Measurements from ENCODE around the gene PTCH2. TPM values are rescaled to one million over a fixed set of nuclear protein-coding genes. Genes with fewer than 3 reads are reported as not detected.

Gene PTCH2
- total RNA-seq, 4 donors from 2014 or later, result 1.2 to 2.4 (median 1.5) TPM

- H3K4me1 ChIP-seq, result peaks cover 37% of the 10 kb centered on the region
- no peaks in the 10 kb centered on the region for H3K36me3 ChIP-seq
- 86% methylated on average over 7 of the region's 9 CpGs for WGBS
- H3K27me3 ChIP-seq, result no peaks in the 10 kb centered on the region
- TF ChIP-seq CTCF (IDR thresholded peaks at IDR 0.05), result no peak
- no peak for TF ChIP-seq POLR2AphosphoS5 (IDR thresholded peaks at IDR 0.05)
- no peak for TF ChIP-seq EP300 (IDR thresholded peaks at IDR 0.05)
- no peak for TF ChIP-seq POLR2A (IDR thresholded peaks at IDR 0.05)
- no peak for DNase-seq (ENCODE audit: low spot score in 2 of 2)
- peak overlapping the region; percentile 57 for H3K4me3 ChIP-seq
- H3K27ac ChIP-seq, result peak overlapping the region; percentile 68
- no peaks in the 10 kb centered on the region for H3K9me3 ChIP-seq
These were observed 56.1 kb downstream of the PTCH2 start for GRCh38 chr1:44786841-44787426.

DNA sequence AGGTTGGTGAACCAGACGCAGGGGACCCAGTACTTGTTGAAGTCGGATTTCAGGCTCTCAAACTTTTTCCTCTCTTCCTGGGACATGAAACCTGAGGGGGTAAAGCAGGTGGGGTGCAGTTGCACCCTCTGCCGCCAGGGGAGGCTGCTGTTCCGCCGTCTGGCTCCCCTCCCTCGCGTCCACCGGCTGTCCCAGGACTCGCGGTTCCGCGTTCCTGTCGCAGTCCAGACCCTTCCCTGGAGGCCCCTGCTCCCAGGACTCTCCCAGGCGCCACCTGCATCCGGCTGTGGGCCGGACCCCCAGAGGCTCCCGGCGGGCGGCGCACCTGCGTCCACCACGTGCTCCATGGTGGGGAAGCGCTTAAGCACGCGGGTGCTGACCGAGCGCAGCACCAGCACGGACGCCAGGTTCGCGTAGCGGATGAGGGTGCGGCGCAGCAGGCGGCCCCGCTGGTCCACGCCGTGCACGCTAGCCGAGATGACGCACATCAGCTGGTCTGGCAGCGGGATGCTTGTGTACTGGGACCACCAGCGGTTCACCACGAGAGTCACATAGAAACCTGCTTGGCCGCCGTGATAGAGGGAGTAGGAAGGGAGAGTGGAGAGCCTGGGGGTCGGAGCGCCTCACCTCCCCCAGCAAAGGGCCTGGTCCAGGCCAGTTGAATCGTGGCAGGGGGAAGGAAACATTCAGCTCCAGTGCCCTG lies 56.8 kb downstream of the PTCH2 start:
- peaks cover 37% of the 10 kb centered on the region for H3K4me1 ChIP-seq
- peak overlapping the region; percentile 57 for H3K4me3 ChIP-seq
- no peaks in the 10 kb centered on the region for H3K27me3 ChIP-seq
- H3K36me3 ChIP-seq, result no peaks in the 10 kb centered on the region
- DNase-seq (ENCODE audit: low spot score in 2 of 2), result peak in 1 of 2 donors; percentile 83
- H3K27ac ChIP-seq, result peak overlapping the region; percentile 68
- 9% methylated on average over 40 of the region's 49 CpGs for WGBS
- no peaks in the 10 kb centered on the region for H3K9me3 ChIP-seq
- TF ChIP-seq POLR2A (IDR thresholded peaks at IDR 0.05) (no peak), CTCF (IDR thresholded peaks at IDR 0.05) (peak; percentile 99), EP300 (IDR thresholded peaks at IDR 0.05) (no peak), POLR2AphosphoS5 (IDR thresholded peaks at IDR 0.05) (peak in 1 of 3 donors; percentile 43)

GRCh38 chr1:44785501-44786137 lies 57.4 kb downstream of the PTCH2 start:
- H3K27ac ChIP-seq, result no peak overlapping the region
- 41% methylated on average over 10 of the region's 11 CpGs for WGBS
- peaks cover 6% of the 10 kb centered on the region for H3K36me3 ChIP-seq
- no peak for DNase-seq (ENCODE audit: low spot score in 2 of 2)
- H3K9me3 ChIP-seq, result no peaks in the 10 kb centered on the region
- no peaks in the 10 kb centered on the region for H3K27me3 ChIP-seq
- H3K4me1 ChIP-seq, result peaks cover 37% of the 10 kb centered on the region
- peak overlapping the region; percentile 57 for H3K4me3 ChIP-seq
- no peak for TF ChIP-seq CTCF (IDR thresholded peaks at IDR 0.05)
- no peak for TF ChIP-seq POLR2AphosphoS5 (IDR thresholded peaks at IDR 0.05)

DNA sequence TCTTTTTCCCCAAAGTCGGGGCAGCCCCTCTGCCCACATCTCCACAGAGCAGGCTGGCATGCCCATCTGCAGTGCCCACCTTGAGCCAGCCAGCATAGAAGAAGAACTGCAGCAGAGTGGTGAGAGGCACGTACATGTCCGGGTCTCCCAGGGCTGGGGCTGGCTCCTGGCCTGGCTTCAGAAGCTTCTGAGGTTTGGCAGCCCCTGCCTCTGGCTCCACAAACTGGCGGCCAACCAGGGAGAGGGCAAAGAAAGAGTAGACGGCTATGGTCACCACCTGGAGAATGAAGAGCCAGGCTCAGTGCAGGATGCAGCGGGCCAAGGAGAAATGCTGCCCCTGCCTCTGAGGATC lies 58.0 kb downstream of the PTCH2 start:
- H3K4me3 ChIP-seq, result no peak overlapping the region
- no peaks in the 10 kb centered on the region for H3K27me3 ChIP-seq
- 91% methylated on average over 6 of the region's 6 CpGs for WGBS
- H3K4me1 ChIP-seq, result peaks cover 37% of the 10 kb centered on the region
- TF ChIP-seq POLR2A (IDR thresholded peaks at IDR 0.05), result no peak
- H3K36me3 ChIP-seq, result peaks cover 12% of the 10 kb centered on the region
- H3K9me3 ChIP-seq, result no peaks in the 10 kb centered on the region
- DNase-seq (ENCODE audit: low spot score in 2 of 2), result no peak
- no peak overlapping the region for H3K27ac ChIP-seq

DNA sequence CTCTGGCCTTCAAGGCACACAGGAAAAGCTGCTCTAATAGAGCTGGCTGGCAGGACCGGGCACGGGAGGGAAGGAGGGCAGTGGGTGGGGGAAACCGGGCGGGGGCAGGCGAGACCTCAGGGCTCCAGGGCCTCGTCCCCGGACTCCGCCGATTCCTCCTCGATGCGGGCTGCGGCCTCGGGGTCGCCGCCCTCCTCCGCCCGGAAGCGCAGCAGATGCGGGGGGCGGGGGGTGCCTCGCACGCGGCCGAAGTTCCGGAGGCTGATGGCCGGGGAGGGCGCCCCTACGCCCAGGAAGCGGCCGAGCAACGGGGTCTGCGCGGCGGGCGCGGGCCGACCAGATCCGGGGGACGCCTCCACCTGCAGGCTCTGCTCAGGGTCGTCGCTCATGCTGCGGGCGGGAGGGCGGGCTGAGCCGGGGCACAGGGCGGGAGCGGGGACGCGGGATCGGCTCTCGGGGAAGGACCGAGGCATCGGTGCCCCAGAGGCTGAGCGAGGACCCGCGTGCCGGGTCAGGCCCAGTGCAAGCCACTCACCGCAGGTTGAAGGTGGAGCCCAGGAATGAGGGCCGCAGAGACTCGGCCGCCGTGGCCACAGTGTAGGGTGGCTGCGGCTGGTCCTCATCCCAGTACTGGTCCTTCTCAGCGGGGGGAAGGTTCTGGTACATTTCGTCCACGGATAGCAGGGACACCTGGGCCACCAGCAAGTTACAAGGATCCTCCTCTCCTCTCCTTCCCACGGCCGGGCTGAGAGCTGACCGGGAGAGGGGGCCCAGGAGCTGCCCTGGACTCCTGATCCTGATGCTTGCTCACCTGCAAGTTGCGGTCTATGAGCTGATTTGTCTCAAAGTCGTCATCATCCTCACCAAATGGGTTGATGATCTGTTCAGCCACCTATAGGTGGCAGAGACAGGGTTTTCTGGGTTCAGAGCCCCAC lies 58.7 kb downstream of the PTCH2 start:
- Histone ChIP-seq H3K27me3 (no peaks in the 10 kb centered on the region), H3K36me3 (peaks cover 19% of the 10 kb centered on the region), H3K27ac (peak overlapping the region; percentile 43), H3K9me3 (no peaks in the 10 kb centered on the region), H3K4me3 (peak overlapping the region; percentile 51), H3K4me1 (peaks cover 37% of the 10 kb centered on the region)
- 50% methylated on average over 13 of the region's 71 CpGs for WGBS
- no peak for TF ChIP-seq POLR2A (IDR thresholded peaks at IDR 0.05)
- no peak for TF ChIP-seq CTCF (IDR thresholded peaks at IDR 0.05)
- no peak for TF ChIP-seq POLR2AphosphoS5 (IDR thresholded peaks at IDR 0.05)
- no peak for TF ChIP-seq EP300 (IDR thresholded peaks at IDR 0.05)
- no peak for DNase-seq (ENCODE audit: low spot score in 2 of 2)
